Hepatocyte (in vitro differentiated cells): ENCODE measurements around the gene GPR78.

Source experiments
- CTCF ChIP-seq: fragments of 200-600 bp; sonication (generic); IDR thresholded peaks from 2 replicates; pipeline ENCODE4 v1.5.1; 2016; ENCODE audit warnings: antibody characterized with exemption, mild to moderate bottlenecking; ENCODE audit not compliant: poor library complexity
- EZH2 ChIP-seq: fragments of 200-600 bp; sonication (generic); IDR thresholded peaks from 2 replicates; pipeline ENCODE4 v1.6.1; 2016; ENCODE audit warnings: antibody characterized with exemption, mild to moderate bottlenecking, borderline replicate concordance
- EZH2phosphoT487 ChIP-seq: fragments of 200-600 bp; sonication (generic); IDR thresholded peaks from one replicate; pipeline ENCODE4 v1.6.1; 2018; ENCODE audit warnings: antibody characterized with exemption, mild to moderate bottlenecking, low read depth, moderate library complexity; ENCODE audit not compliant: unreplicated experiment, severe bottlenecking

- TF ChIP-seq CTCF (no peak), EZH2phosphoT487 (no peak), EZH2 (no peak)
These were observed 6.9 kb upstream of the GPR78 start for GRCh38 chr4:8573266-8573665.
